ENCODE results near the gene SSRP1. TPM values are rescaled to one million over a fixed set of nuclear protein-coding genes. Genes with fewer than 3 reads are reported as not detected.
A peak's percentile ranks its signal among the peaks of the same experiment; 100 is the strongest.

The SSRP1 gene
- polyA plus RNA-seq, result 81.1 and 84.7 TPM in 2 replicates
- 74.5 and 76.3 TPM in 2 replicates for polyA minus RNA-seq

DNA sequence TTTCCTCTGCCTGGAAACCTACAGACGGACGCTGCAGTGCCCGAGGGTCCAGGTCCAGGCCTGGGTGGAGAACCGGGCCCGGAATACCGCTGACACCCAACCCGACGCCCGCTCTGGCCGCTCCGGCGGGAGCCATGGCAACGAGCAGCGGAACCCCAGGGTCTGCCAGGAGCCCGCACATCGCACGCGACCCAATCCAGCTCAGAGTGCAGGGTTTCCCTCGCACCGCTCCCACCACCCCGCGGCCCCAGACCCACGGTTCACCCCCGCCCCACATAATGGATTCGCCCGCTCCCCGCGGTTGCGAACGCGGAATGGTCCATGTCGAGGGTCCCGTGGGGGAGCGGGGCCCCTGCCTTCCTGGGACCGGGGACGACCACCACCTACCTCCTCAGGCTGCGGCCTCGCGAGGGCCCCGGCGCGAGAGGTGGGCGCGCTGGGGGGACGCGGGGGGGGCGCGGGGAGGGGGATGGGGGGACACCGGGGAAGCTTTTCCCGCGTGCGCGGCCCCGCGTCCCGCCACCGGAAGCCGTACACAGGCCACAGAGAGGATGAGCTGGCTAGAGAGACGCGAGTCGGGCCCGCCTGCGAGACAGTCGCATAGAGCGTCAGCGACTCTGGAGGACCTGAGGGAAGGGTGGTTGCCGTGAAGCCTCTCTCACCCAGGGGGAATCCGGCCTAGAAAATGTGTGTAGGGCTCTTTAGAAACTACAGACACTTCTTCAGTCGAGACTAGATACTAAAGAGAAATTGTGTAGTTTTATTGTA is at the start of gene SSRP1:
Gene SSRP1 (minus strand): TSS at position 550 of the 768 bp plus-strand sequence. CDS start 771 bp downstream, outside the sequence.
- no peaks in the 10 kb centered on the region for H3K9me2 ChIP-seq (ENCODE audit: insufficient read depth, low read length)
- no peaks in the 10 kb centered on the region for H4K20me1 ChIP-seq (ENCODE audit: insufficient read depth)
- peak within 1 kb of the TSS; percentile 73 for H3K4me2 ChIP-seq (ENCODE audit: low read length)
- H3K36me3 ChIP-seq (ENCODE audit: insufficient read depth, low read length), result no peaks in the 10 kb centered on the region
- TF ChIP-seq TAF1 (IDR thresholded peaks at IDR 0.05; ENCODE audit: low read depth), result peak; percentile 53
- peak; percentile 9 for TF ChIP-seq EP300 (conservative IDR thresholded peaks at IDR 0.05; ENCODE audit: poor library complexity, severe bottlenecking)
- TF ChIP-seq, protein P1, sequence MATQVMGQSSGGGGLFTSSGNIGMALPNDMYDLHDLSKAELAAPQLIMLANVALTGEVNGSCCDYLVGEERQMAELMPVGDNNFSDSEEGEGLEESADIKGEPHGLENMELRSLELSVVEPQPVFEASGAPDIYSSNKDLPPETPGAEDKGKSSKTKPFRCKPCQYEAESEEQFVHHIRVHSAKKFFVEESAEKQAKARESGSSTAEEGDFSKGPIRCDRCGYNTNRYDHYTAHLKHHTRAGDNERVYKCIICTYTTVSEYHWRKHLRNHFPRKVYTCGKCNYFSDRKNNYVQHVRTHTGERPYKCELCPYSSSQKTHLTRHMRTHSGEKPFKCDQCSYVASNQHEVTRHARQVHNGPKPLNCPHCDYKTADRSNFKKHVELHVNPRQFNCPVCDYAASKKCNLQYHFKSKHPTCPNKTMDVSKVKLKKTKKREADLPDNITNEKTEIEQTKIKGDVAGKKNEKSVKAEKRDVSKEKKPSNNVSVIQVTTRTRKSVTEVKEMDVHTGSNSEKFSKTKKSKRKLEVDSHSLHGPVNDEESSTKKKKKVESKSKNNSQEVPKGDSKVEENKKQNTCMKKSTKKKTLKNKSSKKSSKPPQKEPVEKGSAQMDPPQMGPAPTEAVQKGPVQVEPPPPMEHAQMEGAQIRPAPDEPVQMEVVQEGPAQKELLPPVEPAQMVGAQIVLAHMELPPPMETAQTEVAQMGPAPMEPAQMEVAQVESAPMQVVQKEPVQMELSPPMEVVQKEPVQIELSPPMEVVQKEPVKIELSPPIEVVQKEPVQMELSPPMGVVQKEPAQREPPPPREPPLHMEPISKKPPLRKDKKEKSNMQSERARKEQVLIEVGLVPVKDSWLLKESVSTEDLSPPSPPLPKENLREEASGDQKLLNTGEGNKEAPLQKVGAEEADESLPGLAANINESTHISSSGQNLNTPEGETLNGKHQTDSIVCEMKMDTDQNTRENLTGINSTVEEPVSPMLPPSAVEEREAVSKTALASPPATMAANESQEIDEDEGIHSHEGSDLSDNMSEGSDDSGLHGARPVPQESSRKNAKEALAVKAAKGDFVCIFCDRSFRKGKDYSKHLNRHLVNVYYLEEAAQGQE (IDR thresholded peaks at IDR 0.05; ENCODE audit: borderline replicate concordance), result no peak
- no peak for TF ChIP-seq RAD21 (conservative IDR thresholded peaks at IDR 0.05)
- TF ChIP-seq EZH2 (IDR thresholded peaks at IDR 0.05; ENCODE audit: borderline replicate concordance, insufficient read depth, low read length, poor library complexity, severe bottlenecking), result no peak
- peak; percentile 78 for TF ChIP-seq MXI1 (conservative IDR thresholded peaks at IDR 0.05; ENCODE audit: poor library complexity, severe bottlenecking)
- TF ChIP-seq POLR2AphosphoS5 (IDR thresholded peaks at IDR 0.05), result peak; percentile 46
- peak; percentile 21 for TF ChIP-seq SMC3 (conservative IDR thresholded peaks at IDR 0.05; ENCODE audit: poor library complexity)
- TF ChIP-seq CTCF (IDR thresholded peaks at IDR 0.05; ENCODE audit: poor library complexity, severe bottlenecking), result peak; percentile 44
- H3K9ac ChIP-seq (ENCODE audit: low read length), result peak within 1 kb of the TSS; percentile 87
- H3K27ac ChIP-seq (ENCODE audit: low read length), result peak within 1 kb of the TSS; percentile 82
- no peaks in the 10 kb centered on the region for H3K9me3 ChIP-seq (ENCODE audit: low read length)
- peaks cover 4% of the 10 kb centered on the region for H3F3A ChIP-seq (ENCODE audit: insufficient read depth, low read length, poor library complexity, severe bottlenecking)
- no peaks in the 10 kb centered on the region for H3K27me3 ChIP-seq (ENCODE audit: insufficient read depth, low read depth, low read length)
- peak within 1 kb of the TSS; percentile 80 for H3K4me3 ChIP-seq (ENCODE audit: low read length)
- peaks cover 22% of the 10 kb centered on the region for H3K79me2 ChIP-seq (replicated peaks; ENCODE audit: insufficient read depth, low read length)
- peak within 1 kb of the TSS; percentile 91 for H2AFZ ChIP-seq (ENCODE audit: low read depth, low read length)

GRCh38 chr11:57380975-57381374 is 45.3 kb upstream of the SSRP1 start, which contains the start of gene PRG3:
PRG3 (minus strand) TSS chr11:57381150; CDS start chr11:57380708, 442 bp downstream.
- Histone ChIP-seq H4K20me1 (ENCODE audit: insufficient read depth) (no peaks in the 10 kb centered on the region), H3K79me2 (replicated peaks; ENCODE audit: insufficient read depth, low read length) (no peaks in the 10 kb centered on the region), H3K27me3 (ENCODE audit: insufficient read depth, low read depth, low read length) (no peaks in the 10 kb centered on the region), H3K27ac (ENCODE audit: low read length) (no peak within 1 kb of the TSS), H3K36me3 (ENCODE audit: insufficient read depth, low read length) (no peaks in the 10 kb centered on the region), H3K9me2 (ENCODE audit: insufficient read depth, low read length) (no peaks in the 10 kb centered on the region), H3K9me3 (ENCODE audit: low read length) (no peaks in the 10 kb centered on the region), H3F3A (ENCODE audit: insufficient read depth, low read length, poor library complexity, severe bottlenecking) (no peaks in the 10 kb centered on the region), H3K4me2 (ENCODE audit: low read length) (no peak within 1 kb of the TSS), H2AFZ (ENCODE audit: low read depth, low read length) (no peak within 1 kb of the TSS), H3K9ac (ENCODE audit: low read length) (no peak within 1 kb of the TSS), H3K4me3 (ENCODE audit: low read length) (no peak within 1 kb of the TSS)
- TF ChIP-seq TAF1 (IDR thresholded peaks at IDR 0.05; ENCODE audit: low read depth), result no peak
- TF ChIP-seq MXI1 (conservative IDR thresholded peaks at IDR 0.05; ENCODE audit: poor library complexity, severe bottlenecking), result no peak
- TF ChIP-seq POLR2AphosphoS5 (IDR thresholded peaks at IDR 0.05), result no peak
- TF ChIP-seq EZH2 (IDR thresholded peaks at IDR 0.05; ENCODE audit: borderline replicate concordance, insufficient read depth, low read length, poor library complexity, severe bottlenecking), result no peak
- no peak for TF ChIP-seq EP300 (conservative IDR thresholded peaks at IDR 0.05; ENCODE audit: poor library complexity, severe bottlenecking)
- TF ChIP-seq, protein P1 (IDR thresholded peaks at IDR 0.05; ENCODE audit: borderline replicate concordance), result no peak
- TF ChIP-seq RAD21 (conservative IDR thresholded peaks at IDR 0.05), result no peak
- no peak for TF ChIP-seq CTCF (IDR thresholded peaks at IDR 0.05; ENCODE audit: poor library complexity, severe bottlenecking)
- no peak for TF ChIP-seq SMC3 (conservative IDR thresholded peaks at IDR 0.05; ENCODE audit: poor library complexity)

All from neural cell (in vitro differentiated cells).